Measurements from ENCODE around the gene PSENEN. TPM values are rescaled to one million over a fixed set of nuclear protein-coding genes. Genes with fewer than 3 reads are reported as not detected.
A peak's percentile ranks its signal among the peaks of the same experiment; 100 is the strongest.

The PSENEN gene
- polyA plus RNA-seq, 2 of the 4 experiments (the other 2 are of a cell fraction), result 111 to 191 TPM

DNA sequence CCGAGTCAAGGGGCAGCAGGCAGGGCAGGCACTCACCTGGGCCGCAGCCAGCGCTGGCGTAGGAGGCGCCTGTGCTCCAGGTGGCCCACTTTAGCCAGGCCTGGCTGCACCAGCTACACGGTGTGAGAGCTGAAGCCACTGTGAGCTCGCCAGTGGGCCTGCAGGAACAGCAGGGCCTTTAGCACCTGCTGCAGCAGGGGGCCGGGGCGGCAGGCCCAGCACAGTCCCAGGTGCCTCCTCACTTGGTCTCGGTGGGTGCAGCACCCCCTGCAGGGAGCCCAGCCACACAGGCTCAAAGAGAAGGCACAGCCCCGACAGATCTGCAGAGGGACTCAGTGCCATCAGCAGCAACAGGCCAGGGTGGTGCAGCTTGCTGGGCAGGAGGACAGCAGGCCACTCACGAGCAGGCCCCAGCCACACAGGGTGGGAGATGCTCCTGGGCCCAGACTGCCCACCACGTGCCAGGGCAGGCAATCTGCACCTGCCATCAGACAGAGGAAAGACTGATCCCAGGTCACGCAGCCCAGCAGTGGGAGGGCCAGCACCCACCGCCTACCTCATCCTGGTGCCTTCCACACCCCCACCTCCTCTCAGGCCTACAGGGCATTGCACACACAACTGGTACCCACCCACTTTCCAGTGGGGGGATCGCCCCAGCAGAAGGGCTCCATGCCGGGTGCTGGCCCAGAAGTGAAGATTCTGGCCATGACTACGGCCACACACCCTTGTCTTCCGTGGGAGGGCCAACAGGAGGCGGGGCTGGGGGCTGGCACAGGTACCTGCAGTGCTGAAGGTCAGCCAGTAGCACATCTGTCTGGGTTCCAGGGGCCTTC is 45.7 kb downstream of the PSENEN start:
- H3K9me3 ChIP-seq, result no peaks in the 10 kb centered on the region
- peaks cover 8% of the 10 kb centered on the region for H3K4me1 ChIP-seq
- H3K4me3 ChIP-seq, result no peak overlapping the region
- 63% methylated on average over 20 of the region's 20 CpGs for WGBS (ENCODE audit: missing lambda C conversion rate)
- POLR2A ChIA-PET, result no interaction called here
- ATAC-seq, result peak; percentile 28 to 71; a peak in 4 of 6 replicates
- CTCF ChIA-PET, result interaction anchor here (0.9 to 5.9 kb wide), 10 partner anchors 9 to 140 kb away, joined by 3 to 23 read pairs (median 5); partner anchors contain the start of gene KIRREL2
- peak in 1 of 2 experiments; percentile 38 for DNase-seq (ENCODE audit: low read depth in 1 of 2, low spot score in 1 of 2)
- H3K4me2 ChIP-seq, result no peak overlapping the region
- no peak overlapping the region for H3K27ac ChIP-seq
- no peak for FAIRE-seq
- TF ChIP-seq, protein P1, sequence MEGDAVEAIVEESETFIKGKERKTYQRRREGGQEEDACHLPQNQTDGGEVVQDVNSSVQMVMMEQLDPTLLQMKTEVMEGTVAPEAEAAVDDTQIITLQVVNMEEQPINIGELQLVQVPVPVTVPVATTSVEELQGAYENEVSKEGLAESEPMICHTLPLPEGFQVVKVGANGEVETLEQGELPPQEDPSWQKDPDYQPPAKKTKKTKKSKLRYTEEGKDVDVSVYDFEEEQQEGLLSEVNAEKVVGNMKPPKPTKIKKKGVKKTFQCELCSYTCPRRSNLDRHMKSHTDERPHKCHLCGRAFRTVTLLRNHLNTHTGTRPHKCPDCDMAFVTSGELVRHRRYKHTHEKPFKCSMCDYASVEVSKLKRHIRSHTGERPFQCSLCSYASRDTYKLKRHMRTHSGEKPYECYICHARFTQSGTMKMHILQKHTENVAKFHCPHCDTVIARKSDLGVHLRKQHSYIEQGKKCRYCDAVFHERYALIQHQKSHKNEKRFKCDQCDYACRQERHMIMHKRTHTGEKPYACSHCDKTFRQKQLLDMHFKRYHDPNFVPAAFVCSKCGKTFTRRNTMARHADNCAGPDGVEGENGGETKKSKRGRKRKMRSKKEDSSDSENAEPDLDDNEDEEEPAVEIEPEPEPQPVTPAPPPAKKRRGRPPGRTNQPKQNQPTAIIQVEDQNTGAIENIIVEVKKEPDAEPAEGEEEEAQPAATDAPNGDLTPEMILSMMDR (IDR thresholded peaks at IDR 0.05), result peak; percentile 24; the same call in 2 of the 3 replicates
- TF ChIP-seq EP300 (IDR thresholded peaks at IDR 0.05), result no peak

DNA sequence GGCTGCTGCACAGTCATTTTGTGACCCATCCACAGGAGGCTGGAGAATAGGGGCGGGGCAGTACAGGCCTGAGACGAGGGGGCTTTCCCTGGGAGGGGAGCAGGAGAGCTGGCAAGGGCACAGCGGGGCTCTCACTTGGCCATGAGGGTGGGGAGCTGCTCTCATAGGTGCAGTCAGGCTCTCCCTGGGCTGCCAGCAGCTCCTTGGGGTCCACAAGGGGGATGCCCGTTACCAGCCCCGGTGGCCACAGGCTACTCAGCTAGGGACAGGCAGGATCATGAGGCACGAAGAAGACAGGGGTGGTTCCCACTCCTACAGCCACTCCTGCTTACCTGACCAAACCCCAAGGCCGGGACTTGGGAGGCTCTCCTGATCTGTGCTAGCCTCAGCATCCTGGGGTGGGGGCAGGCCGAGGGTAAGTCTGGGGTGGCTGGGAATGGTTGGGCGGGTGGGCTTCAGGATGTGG is 46.4 kb downstream of the PSENEN start:
- DNase-seq (ENCODE audit: low read depth in 1 of 2, low spot score in 1 of 2), result no peak
- no peak for FAIRE-seq
- 84% methylated on average over 9 of the region's 9 CpGs for WGBS (ENCODE audit: missing lambda C conversion rate)
- Histone ChIP-seq H3K9me3 (no peaks in the 10 kb centered on the region), H3K27ac (no peak overlapping the region), H3K4me2 (no peak overlapping the region), H3K4me3 (no peak overlapping the region), H3K4me1 (peaks cover 8% of the 10 kb centered on the region)
- ChIA-PET CTCF (interaction anchor here (0.9 to 2.2 kb wide), 4 partner anchors 9 to 43 kb away, joined by 3 to 9 read pairs (median 6); no protein-coding TSS in a partner anchor), POLR2A (no interaction called here)
- ATAC-seq, result no peak
- TF ChIP-seq RFX5 (IDR thresholded peaks at IDR 0.05) (no peak), GATA3 (IDR thresholded peaks at IDR 0.05; ENCODE audit: borderline replicate concordance) (no peak), KDM5A (IDR thresholded peaks at IDR 0.05) (no peak), ZC3H11A (IDR thresholded peaks at IDR 0.05) (no peak), HOXB5 (CRISPR knock-in tag; IDR thresholded peaks at IDR 0.05) (no peak), MAFK (IDR thresholded peaks at IDR 0.05; ENCODE audit: partially characterized antibody) (no peak), CHD2 (IDR thresholded peaks at IDR 0.05; ENCODE audit: low read length, partially characterized antibody) (no peak), JUNB (IDR thresholded peaks at IDR 0.05) (no peak), TFCP2L1 (CRISPR knock-in tag; IDR thresholded peaks at IDR 0.05) (no peak), TP53 (CRISPR knock-in tag; IDR thresholded peaks at IDR 0.05) (no peak), MYC (IDR thresholded peaks at IDR 0.05; ENCODE audit: borderline replicate concordance, low read length) (no peak), CEBPB (IDR thresholded peaks at IDR 0.05) (no peak)
- TF ChIP-seq, protein P2, sequence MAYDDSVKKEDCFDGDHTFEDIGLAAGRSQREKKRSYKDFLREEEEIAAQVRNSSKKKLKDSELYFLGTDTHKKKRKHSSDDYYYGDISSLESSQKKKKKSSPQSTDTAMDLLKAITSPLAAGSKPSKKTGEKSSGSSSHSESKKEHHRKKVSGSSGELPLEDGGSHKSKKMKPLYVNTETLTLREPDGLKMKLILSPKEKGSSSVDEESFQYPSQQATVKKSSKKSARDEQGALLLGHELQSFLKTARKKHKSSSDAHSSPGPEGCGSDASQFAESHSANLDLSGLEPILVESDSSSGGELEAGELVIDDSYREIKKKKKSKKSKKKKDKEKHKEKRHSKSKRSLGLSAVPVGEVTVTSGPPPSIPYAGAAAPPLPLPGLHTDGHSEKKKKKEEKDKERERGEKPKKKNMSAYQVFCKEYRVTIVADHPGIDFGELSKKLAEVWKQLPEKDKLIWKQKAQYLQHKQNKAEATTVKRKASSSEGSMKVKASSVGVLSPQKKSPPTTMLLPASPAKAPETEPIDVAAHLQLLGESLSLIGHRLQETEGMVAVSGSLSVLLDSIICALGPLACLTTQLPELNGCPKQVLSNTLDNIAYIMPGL (CRISPR knock-in tag; IDR thresholded peaks at IDR 0.05; ENCODE audit: borderline replicate concordance), result no peak
- TF ChIP-seq, protein P3, sequence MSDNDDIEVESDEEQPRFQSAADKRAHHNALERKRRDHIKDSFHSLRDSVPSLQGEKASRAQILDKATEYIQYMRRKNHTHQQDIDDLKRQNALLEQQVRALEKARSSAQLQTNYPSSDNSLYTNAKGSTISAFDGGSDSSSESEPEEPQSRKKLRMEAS (IDR thresholded peaks at IDR 0.05), result no peak
- TF ChIP-seq, protein P4, sequence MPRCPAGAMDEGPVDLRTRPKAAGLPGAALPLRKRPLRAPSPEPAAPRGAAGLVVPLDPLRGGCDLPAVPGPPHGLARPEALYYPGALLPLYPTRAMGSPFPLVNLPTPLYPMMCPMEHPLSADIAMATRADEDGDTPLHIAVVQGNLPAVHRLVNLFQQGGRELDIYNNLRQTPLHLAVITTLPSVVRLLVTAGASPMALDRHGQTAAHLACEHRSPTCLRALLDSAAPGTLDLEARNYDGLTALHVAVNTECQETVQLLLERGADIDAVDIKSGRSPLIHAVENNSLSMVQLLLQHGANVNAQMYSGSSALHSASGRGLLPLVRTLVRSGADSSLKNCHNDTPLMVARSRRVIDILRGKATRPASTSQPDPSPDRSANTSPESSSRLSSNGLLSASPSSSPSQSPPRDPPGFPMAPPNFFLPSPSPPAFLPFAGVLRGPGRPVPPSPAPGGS (IDR thresholded peaks at IDR 0.05), result no peak

DNA sequence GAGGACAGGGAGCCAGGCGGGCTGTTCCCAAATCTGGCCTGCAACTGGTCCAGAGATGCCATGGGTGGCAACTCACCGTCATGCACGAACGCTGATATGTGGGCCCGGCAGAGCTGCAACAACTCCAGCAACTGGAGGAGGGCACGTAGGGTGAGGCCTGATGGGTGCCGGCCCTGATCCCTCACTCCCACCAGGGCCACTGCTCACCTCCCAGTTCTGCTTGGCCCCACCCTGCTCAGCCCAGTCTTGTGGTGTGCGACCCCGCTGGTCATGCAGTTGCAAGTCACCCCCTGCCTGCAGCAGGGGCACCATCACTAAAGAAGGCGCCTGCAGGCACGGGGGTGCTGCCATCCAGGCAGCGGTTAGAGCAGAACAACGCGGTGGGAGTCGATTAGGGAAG is 46.9 kb downstream of the PSENEN start:
- Histone ChIP-seq H3K9me3 (no peaks in the 10 kb centered on the region), H3K27ac (no peak overlapping the region), H3K4me3 (no peak overlapping the region), H3K4me1 (peaks cover 8% of the 10 kb centered on the region), H3K4me2 (no peak overlapping the region)
- ATAC-seq (no peak), FAIRE-seq (no peak), DNase-seq (ENCODE audit: low read depth in 1 of 2, low spot score in 1 of 2) (no peak)
- no peak for TF ChIP-seq JUN (IDR thresholded peaks at IDR 0.05)
- TF ChIP-seq JUNB (IDR thresholded peaks at IDR 0.05), result no peak
- TF ChIP-seq, protein P5, sequence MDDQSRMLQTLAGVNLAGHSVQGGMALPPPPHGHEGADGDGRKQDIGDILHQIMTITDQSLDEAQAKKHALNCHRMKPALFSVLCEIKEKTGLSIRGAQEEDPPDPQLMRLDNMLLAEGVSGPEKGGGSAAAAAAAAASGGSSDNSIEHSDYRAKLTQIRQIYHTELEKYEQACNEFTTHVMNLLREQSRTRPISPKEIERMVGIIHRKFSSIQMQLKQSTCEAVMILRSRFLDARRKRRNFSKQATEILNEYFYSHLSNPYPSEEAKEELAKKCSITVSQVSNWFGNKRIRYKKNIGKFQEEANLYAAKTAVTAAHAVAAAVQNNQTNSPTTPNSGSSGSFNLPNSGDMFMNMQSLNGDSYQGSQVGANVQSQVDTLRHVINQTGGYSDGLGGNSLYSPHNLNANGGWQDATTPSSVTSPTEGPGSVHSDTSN (IDR thresholded peaks at IDR 0.05), result no peak
- TF ChIP-seq, protein P6, sequence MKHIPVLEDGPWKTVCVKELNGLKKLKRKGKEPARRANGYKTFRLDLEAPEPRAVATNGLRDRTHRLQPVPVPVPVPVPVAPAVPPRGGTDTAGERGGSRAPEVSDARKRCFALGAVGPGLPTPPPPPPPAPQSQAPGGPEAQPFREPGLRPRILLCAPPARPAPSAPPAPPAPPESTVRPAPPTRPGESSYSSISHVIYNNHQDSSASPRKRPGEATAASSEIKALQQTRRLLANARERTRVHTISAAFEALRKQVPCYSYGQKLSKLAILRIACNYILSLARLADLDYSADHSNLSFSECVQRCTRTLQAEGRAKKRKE (CRISPR knock-in tag; IDR thresholded peaks at IDR 0.05; ENCODE audit: low read depth), result no peak
- TF ChIP-seq MAFK (IDR thresholded peaks at IDR 0.05; ENCODE audit: partially characterized antibody), result no peak
- TF ChIP-seq, protein P1 (IDR thresholded peaks at IDR 0.05), result no peak
- no peak for TF ChIP-seq HOXB5 (CRISPR knock-in tag; IDR thresholded peaks at IDR 0.05)
- WGBS (ENCODE audit: missing lambda C conversion rate), result 91% methylated on average over 15 of the region's 15 CpGs
- POLR2A ChIA-PET, result no interaction called here
- CTCF ChIA-PET, result interaction anchor here (0.9 to 2.1 kb wide), 3 partner anchors 8 to 43 kb away, joined by 3 to 9 read pairs (median 5); no protein-coding TSS in a partner anchor

All from A549 (cell line).